ENCODE results near the gene ZSWIM4. TPM values are rescaled to one million over a fixed set of nuclear protein-coding genes. Genes with fewer than 3 reads are reported as not detected.
A peak's percentile ranks its signal among the peaks of the same experiment; 100 is the strongest.

ZSWIM4 gene
- total RNA-seq, 1 experiment from 2014 or later: 8.7 TPM

- intact Hi-C loops (cut with micrococcal nuclease; ENCODE audit: unreplicated experiment): no loop called here
- H3K36me3 ChIP-seq (ENCODE audit: control insufficient read depth, insufficient read depth, low read length): peaks cover 8% of the 10 kb centered on the region
- H3K27ac ChIP-seq (ENCODE audit: low read length): peak overlapping the region; percentile 92
- ATAC-seq: no peak
- BruUV-seq (replicated peaks): no TSS peak
- no peaks in the 10 kb centered on the region for H3K27me3 ChIP-seq (ENCODE audit: control insufficient read depth, insufficient read depth, low read length)
- ChIA-PET POLR2A (interaction anchor here (0.6 to 1.1 kb wide), 5 partner anchors 10 to 112 kb away, joined by 3 to 12 read pairs (median 3); no protein-coding TSS in a partner anchor), CTCF (no interaction called here)
- H3K4me1 ChIP-seq (ENCODE audit: control insufficient read depth, insufficient read depth, low read length): peaks cover 41% of the 10 kb centered on the region
- no peaks in the 10 kb centered on the region for H3K9me3 ChIP-seq (ENCODE audit: control insufficient read depth, insufficient read depth, low read depth, low read length)
- H3K4me3 ChIP-seq (ENCODE audit: low read depth in 2 of 2, low read length in 2 of 2): peak overlapping the region; percentile 81 to 91
- TF ChIP-seq CTCF (IDR thresholded peaks at IDR 0.05) (no peak), SIN3A (IDR thresholded peaks at IDR 0.05; ENCODE audit: borderline replicate concordance, insufficient read depth, low read depth, low read length) (no peak; the same call in 1 of the 2 replicates), TCF7L2 (IDR thresholded peaks at IDR 0.05; ENCODE audit: low read depth, low read length) (0 out of 2 replicates have a peak, but pooled peaks have one; percentile 11), POLR2AphosphoS5 (IDR thresholded peaks at IDR 0.05; ENCODE audit: low read depth, low read length) (peak; percentile 63), REST (IDR thresholded peaks at IDR 0.05; ENCODE audit: insufficient read depth in 1 of 2, low read depth in 2 of 2, low read length in 1 of 2) (no peak)
- no peak for DNase-seq (ENCODE audit: low read depth, low spot score)
- in situ Hi-C loops (cut with HindIII; ENCODE audit: low pct_unique_long_range_greater_than_20kb, low sequenced_read_pairs): no loop called here
These were observed 46.1 kb downstream of the ZSWIM4 start for GRCh38 chr19:13841086-13841961.

- no peaks in the 10 kb centered on the region for H3K9me3 ChIP-seq (ENCODE audit: control insufficient read depth, insufficient read depth, low read depth, low read length)
- ChIA-PET CTCF (no interaction called here), POLR2A (interaction anchor here (0.6 to 1.1 kb wide), 3 partner anchors 11 to 14 kb away, joined by 3 to 12 read pairs (median 3); no protein-coding TSS in a partner anchor)
- BruUV-seq (replicated peaks): TSS peak; percentile 81
- in situ Hi-C loops (cut with HindIII; ENCODE audit: low pct_unique_long_range_greater_than_20kb, low sequenced_read_pairs) (no loop called here), intact Hi-C loops (cut with micrococcal nuclease; ENCODE audit: unreplicated experiment) (no loop called here)
- no peaks in the 10 kb centered on the region for H3K27me3 ChIP-seq (ENCODE audit: control insufficient read depth, insufficient read depth, low read length)
- peaks cover 8% of the 10 kb centered on the region for H3K36me3 ChIP-seq (ENCODE audit: control insufficient read depth, insufficient read depth, low read length)
- TF ChIP-seq TCF7L2 (IDR thresholded peaks at IDR 0.05; ENCODE audit: low read depth, low read length) (no peak), CTCF (IDR thresholded peaks at IDR 0.05) (no peak), SIN3A (IDR thresholded peaks at IDR 0.05; ENCODE audit: borderline replicate concordance, insufficient read depth, low read depth, low read length) (no peak), REST (IDR thresholded peaks at IDR 0.05; ENCODE audit: insufficient read depth in 1 of 2, low read depth in 2 of 2, low read length in 1 of 2) (no peak), POLR2AphosphoS5 (IDR thresholded peaks at IDR 0.05; ENCODE audit: low read depth, low read length) (no peak; the same call in 1 of the 2 replicates)
- H3K4me3 ChIP-seq (ENCODE audit: low read depth in 2 of 2, low read length in 2 of 2): peak overlapping the region; percentile 81 to 91
- peak overlapping the region; percentile 92 for H3K27ac ChIP-seq (ENCODE audit: low read length)
- H3K4me1 ChIP-seq (ENCODE audit: control insufficient read depth, insufficient read depth, low read length): peaks cover 41% of the 10 kb centered on the region
- DNase-seq (ENCODE audit: low read depth, low spot score): no peak
- ATAC-seq: no peak
These were observed 46.7 kb downstream of the ZSWIM4 start for GRCh38 chr19:13841962-13842290.

All from Panc1 (cell line).